OCI-LY1 (cell line): ENCODE data around the gene GADD45G.

Source experiments
- H2AFZ ChIP-seq: fragments of 200-600 bp; sonication (generic), shearing (Covaris generic); 2 replicates; pipeline ENCODE4 v1.6.0; 2014; ENCODE audit warnings: antibody characterized with exemption, mild to moderate bottlenecking, low read length
- H3F3A ChIP-seq: fragments of 200-600 bp; sonication (generic), shearing (Covaris generic); 2 replicates; pipeline ENCODE4 v1.6.0; 2014; ENCODE audit warnings: mild to moderate bottlenecking, antibody characterized with exemption, low read length, moderate library complexity; ENCODE audit not compliant: insufficient read depth
- H3K27ac ChIP-seq: fragments of 200-600 bp; sonication (generic); 2 replicates; pipeline ENCODE4 v1.5.1; 2014; ENCODE audit warnings: low read length, mixed run types, mild to moderate bottlenecking, low read depth; ENCODE audit not compliant: poor library complexity, severe bottlenecking
- H3K27me3 ChIP-seq: fragments of 200-600 bp; sonication (generic); 2 replicates; pipeline ENCODE4 v1.6.0; 2014; ENCODE audit warnings: antibody characterized with exemption, mild to moderate bottlenecking, low read length, moderate library complexity; ENCODE audit not compliant: insufficient read depth
- H3K36me3 ChIP-seq: fragments of 200-600 bp; sonication (generic); 2 replicates; pipeline ENCODE4 v1.6.1; 2014; ENCODE audit warnings: mild to moderate bottlenecking, antibody characterized with exemption, low read length, moderate library complexity, mixed read lengths; ENCODE audit not compliant: insufficient read depth
- H3K4me1 ChIP-seq: fragments of 200-600 bp; sonication (generic); 2 replicates; pipeline ENCODE4 v1.5.1; 2014; ENCODE audit warnings: mild to moderate bottlenecking, low read length, moderate library complexity; ENCODE audit not compliant: insufficient read depth, severe bottlenecking
- H3K4me2 ChIP-seq: fragments of 200-600 bp; sonication (generic), shearing (Covaris generic); 2 replicates; pipeline ENCODE4 v1.6.1; 2014; ENCODE audit warnings: low read length
- H3K4me3 ChIP-seq: fragments of 200-600 bp; sonication (generic); 2 replicates; pipeline ENCODE4 v1.5.1; 2014; ENCODE audit warnings: low read length, low read depth, mild to moderate bottlenecking, mixed read lengths; ENCODE audit not compliant: poor library complexity, severe bottlenecking
- H3K79me2 ChIP-seq: fragments of 200-600 bp; shearing (Covaris generic); 2 replicates; pipeline ENCODE4 v1.6.1; 2016; ENCODE audit warnings: mixed run types, low read length, mixed read lengths; ENCODE audit not compliant: insufficient read depth
- H3K9ac ChIP-seq: fragments of 200-600 bp; sonication (generic), shearing (Covaris generic); 2 replicates; pipeline ENCODE4 v1.6.1; 2014; ENCODE audit warnings: mild to moderate bottlenecking, low read length, mixed read lengths
- H3K9me2 ChIP-seq: fragments of 200-600 bp; sonication (generic), shearing (Covaris generic); 2 replicates; pipeline ENCODE4 v1.6.1; 2014; ENCODE audit warnings: low read depth, mild to moderate bottlenecking, low read length, mixed read lengths
- H3K9me3 ChIP-seq: fragments of 200-600 bp; shearing (Covaris generic); 2 replicates; pipeline ENCODE4 v1.6.1; 2014; ENCODE audit warnings: low read length, mixed read lengths
- H4K20me1 ChIP-seq: fragments of 200-600 bp; sonication (generic), shearing (Covaris generic); 2 replicates; pipeline ENCODE4 v1.6.0; 2016; ENCODE audit warnings: mild to moderate bottlenecking, low read length; ENCODE audit not compliant: insufficient read depth
- EZH2 ChIP-seq: fragments of 200-600 bp; sonication (generic), shearing (Covaris generic); IDR thresholded peaks from 2 replicates; pipeline ENCODE4 v1.8.0; 2017; ENCODE audit warnings: borderline replicate concordance, mixed run types, mild to moderate bottlenecking, antibody characterized with exemption, low read length, moderate library complexity, mixed read lengths
- TF ChIP-seq, protein P1 (sequence below): fragments of 200-600 bp; sonication (generic), shearing (Covaris generic); IDR thresholded peaks from 2 replicates; pipeline ENCODE4 v1.5.1; 2017; ENCODE audit warnings: mild to moderate bottlenecking, antibody characterized with exemption, low read length, moderate library complexity, mixed read lengths

The GADD45G gene

DNA sequence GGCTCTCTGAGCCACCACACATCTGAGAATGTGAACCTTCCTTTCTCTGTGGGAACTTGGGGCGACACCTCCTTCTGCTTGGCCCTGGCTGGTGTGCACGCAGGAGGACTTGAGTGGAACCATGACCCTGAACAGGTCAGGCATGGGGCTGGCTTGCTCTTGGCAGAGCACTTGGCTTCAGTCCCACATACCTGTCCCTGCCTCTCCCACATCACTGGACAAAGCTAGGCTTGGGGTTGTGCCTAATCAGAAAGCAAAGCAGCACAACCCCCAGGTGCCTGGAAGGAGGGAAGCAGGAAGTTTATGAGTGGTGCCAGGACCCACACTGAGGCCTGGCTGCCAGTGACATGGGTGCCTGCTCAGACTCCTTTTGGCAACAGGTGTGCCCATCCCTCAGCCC is 13.2 kb downstream of the GADD45G start:
- H3K4me1 ChIP-seq: no peaks in the 10 kb centered on the region

DNA sequence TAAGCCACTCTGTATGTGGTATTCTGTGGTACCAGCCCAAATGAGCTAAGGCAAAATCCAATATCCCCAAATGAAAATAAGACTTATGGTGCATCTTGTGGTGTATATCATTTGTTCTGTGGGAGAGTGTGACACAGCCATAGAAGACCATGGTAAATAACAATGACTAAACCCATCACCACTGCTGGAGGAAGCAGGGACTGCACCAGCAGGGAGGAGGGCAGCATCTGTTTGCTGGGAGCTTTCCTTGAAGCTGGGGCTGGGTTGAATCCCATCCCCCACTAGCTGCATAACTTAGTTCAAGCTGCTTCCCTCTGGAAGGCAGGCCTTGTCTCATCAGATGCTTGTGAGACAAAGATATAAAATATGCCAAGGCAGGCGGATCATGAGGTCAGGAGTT is 14.2 kb downstream of the GADD45G start:
- Histone ChIP-seq H3K4me1 (no peaks in the 10 kb centered on the region), H3K79me2 (no peaks in the 10 kb centered on the region), H3K9ac (no peak overlapping the region), H3K9me2 (no peaks in the 10 kb centered on the region), H3F3A (no peaks in the 10 kb centered on the region), H3K27me3 (0 out of 2 replicates have a peak, but pooled peaks cover 8% of the 10 kb centered on the region), H3K4me3 (no peak overlapping the region), H3K9me3 (no peaks in the 10 kb centered on the region), H3K27ac (no peak overlapping the region), H4K20me1 (no peaks in the 10 kb centered on the region), H2AFZ (no peak overlapping the region), H3K36me3 (no peaks in the 10 kb centered on the region), H3K4me2 (no peak overlapping the region)
- no peak for TF ChIP-seq EZH2
- TF ChIP-seq, protein P1, sequence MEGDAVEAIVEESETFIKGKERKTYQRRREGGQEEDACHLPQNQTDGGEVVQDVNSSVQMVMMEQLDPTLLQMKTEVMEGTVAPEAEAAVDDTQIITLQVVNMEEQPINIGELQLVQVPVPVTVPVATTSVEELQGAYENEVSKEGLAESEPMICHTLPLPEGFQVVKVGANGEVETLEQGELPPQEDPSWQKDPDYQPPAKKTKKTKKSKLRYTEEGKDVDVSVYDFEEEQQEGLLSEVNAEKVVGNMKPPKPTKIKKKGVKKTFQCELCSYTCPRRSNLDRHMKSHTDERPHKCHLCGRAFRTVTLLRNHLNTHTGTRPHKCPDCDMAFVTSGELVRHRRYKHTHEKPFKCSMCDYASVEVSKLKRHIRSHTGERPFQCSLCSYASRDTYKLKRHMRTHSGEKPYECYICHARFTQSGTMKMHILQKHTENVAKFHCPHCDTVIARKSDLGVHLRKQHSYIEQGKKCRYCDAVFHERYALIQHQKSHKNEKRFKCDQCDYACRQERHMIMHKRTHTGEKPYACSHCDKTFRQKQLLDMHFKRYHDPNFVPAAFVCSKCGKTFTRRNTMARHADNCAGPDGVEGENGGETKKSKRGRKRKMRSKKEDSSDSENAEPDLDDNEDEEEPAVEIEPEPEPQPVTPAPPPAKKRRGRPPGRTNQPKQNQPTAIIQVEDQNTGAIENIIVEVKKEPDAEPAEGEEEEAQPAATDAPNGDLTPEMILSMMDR: no peak

More for the DNA sequence above, 13.2 kb downstream of the GADD45G start:
- Histone ChIP-seq H3K27me3 (peaks cover 11% of the 10 kb centered on the region; the same call in 1 of the 2 replicates), H3K9me3 (no peaks in the 10 kb centered on the region), H3K9me2 (no peaks in the 10 kb centered on the region), H3K27ac (no peak overlapping the region), H3F3A (no peaks in the 10 kb centered on the region), H4K20me1 (no peaks in the 10 kb centered on the region), H3K36me3 (no peaks in the 10 kb centered on the region), H3K9ac (no peak overlapping the region), H3K4me3 (no peak overlapping the region), H3K79me2 (no peaks in the 10 kb centered on the region), H3K4me2 (no peak overlapping the region), H2AFZ (no peak overlapping the region)
- no peak for TF ChIP-seq EZH2
- TF ChIP-seq, protein P1: no peak

DNA sequence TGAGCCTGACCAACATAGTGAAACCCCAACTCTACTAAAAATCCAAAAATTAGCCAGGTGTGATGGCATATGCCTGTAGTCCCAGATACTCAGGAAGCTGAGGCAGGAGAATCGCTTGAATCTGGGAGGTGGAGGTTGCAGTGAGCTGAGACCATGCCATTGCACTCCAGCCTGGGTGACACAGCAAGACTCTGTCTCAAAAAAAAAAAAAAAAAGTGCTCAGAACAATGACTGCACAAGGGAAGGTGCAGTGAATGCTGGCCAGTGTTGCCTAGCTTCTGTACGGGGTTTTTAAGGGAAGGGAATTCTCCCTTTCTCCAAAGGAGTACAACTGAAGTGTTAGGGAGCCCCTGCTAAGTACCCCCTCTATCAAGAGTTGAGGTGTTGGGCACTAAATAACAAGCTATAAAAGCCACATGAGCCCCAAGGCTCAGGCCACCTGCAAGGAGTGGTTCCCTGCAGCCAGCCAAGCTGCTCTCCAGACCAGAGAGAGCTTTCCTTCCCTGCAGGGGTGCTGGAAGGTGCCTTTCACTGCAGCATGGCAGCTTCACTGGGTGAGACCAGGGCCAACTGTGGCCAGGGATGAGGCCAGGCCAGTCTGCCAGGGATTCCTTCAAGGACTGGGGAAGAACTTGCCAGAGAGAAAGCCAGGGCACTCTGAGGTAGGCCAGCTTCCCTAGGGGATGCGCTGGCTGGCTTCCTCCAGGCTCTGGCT is 14.8 kb downstream of the GADD45G start:
- H3K27ac ChIP-seq: no peak overlapping the region
- H3K36me3 ChIP-seq: no peaks in the 10 kb centered on the region
- H3K9ac ChIP-seq: no peak overlapping the region
- no peaks in the 10 kb centered on the region for H3F3A ChIP-seq
- H3K4me1 ChIP-seq: no peaks in the 10 kb centered on the region
- no peaks in the 10 kb centered on the region for H4K20me1 ChIP-seq
- H3K27me3 ChIP-seq: 0 out of 2 replicates have a peak, but pooled peaks cover 5% of the 10 kb centered on the region
- H3K4me2 ChIP-seq: no peak overlapping the region
- H2AFZ ChIP-seq: no peak overlapping the region
- H3K9me3 ChIP-seq: no peaks in the 10 kb centered on the region
- H3K4me3 ChIP-seq: no peak overlapping the region
- H3K79me2 ChIP-seq: no peaks in the 10 kb centered on the region
- no peak for TF ChIP-seq EZH2
- TF ChIP-seq, protein P1: no peak
- H3K9me2 ChIP-seq: no peaks in the 10 kb centered on the region
